Activated CD4-positive, alpha-beta T cell treated with anti-CD3 and anti-CD28 coated beads, Interleukin-2, Interleukin-6, amounts not matched to agents 100 ng/mL and 50 ng/mL, durations not matched to agents 16 hours and 8 hours (primary cell): ENCODE results near the gene PCBP4.

Source experiments
- DNase-seq: peaks from one replicate; pipeline ENCODE4 v3.0.0-alpha.2; 2020

PCBP4 gene

DNA sequence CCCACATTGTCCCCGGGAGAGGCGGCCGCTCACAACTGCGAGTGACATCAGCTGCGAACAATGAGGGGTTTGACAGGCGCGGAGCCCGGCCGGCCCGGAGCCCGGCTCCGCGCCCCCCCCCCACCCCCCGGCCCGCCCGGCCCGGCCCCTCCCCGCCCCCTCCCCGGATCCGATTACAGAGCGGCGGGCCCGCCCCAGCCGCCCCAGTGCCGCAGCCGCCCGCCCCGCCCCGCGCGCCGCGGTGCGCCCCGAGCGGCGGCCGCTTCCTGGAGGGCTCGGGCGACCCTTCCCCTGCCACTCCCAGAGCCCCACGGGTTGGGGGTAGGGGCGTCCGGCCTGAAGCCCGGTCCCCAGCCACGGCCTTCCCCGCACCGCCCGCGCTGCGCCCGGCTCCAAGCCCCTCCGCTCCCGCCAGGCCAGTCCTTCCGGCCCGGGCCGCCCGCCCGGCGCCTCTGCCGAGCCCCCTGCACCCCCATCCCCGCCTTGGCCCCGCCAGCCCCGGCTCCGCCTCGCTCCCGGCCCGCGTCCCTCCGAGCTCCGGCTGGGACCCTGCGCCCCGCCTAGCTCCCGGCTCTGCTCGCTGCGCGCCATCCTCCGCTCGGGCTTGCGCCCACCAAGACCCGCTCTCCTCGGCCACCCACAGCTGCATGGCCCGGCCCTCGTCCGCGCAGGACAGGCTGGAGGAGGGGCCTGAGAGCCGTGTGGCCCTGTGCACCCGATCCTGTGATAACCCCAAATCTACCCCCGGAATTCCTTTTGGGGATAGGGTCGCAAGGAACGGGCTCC lies at the start of gene PCBP4:
PCBP4 (minus strand) TSS at position 71 of the 786 bp plus-strand sequence. CDS start 6,214 bp downstream, outside the sequence.
- DNase-seq: peak; percentile 33

DNA sequence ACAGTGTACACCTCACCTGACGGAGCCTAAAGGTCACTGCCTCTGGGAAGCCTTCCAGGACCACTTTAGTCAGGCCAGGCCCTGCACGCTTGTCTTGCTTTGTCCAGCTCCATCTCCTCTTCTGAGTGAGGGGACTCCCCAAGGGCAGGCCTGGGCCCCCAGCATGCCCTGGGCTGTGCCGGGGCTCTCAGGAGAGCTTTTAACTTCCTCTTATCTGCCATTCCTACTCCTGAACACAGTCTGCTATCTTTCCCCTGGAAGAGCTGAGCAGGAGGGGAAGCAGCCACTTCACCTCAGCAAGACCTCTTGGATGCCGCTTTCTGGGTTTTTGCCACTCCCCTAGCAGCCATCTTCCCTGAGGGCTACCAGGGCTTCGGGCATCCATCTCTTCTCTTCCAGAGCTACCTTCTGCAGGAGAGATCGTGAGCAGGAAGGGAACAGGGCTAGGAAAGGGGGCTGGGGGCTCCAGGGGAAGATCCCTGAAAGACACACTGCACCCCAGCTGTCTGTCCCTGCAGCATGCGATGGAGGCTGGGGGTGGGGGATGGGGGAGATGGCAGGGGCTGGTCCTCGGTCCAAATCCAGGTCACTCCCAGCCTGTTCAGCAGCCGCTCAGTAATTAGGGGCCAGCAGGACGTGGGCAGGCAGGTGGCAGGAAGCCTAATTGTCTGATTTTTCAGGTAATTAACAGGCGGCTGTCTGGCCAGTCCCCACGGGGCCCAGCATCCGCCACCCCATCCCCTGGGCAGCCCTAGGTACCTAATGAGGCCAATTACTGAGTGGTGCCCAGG lies 48.4 kb upstream of the PCBP4 start:
- DNase-seq: no peak

DNA sequence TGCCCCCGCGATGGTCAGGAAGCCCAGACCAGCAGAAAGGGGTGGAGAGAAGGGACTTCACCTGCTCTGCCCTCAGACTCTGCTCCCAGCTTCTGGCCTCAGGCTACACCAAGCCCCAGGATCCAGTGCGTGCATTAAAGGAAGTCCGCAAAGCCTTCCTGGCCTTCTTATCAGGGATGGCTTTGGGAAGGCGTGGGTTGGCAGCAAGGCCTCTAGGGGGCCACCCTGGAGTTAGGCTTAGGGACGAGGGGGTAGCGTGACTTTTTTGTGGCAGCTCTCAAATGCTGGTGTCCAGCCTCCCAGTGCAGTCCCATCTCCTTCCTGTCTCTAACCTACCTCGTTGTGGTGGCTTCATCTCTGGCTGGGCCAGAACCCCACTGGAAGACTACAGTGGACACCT lies 47.4 kb upstream of the PCBP4 start:
- no peak for DNase-seq

DNA sequence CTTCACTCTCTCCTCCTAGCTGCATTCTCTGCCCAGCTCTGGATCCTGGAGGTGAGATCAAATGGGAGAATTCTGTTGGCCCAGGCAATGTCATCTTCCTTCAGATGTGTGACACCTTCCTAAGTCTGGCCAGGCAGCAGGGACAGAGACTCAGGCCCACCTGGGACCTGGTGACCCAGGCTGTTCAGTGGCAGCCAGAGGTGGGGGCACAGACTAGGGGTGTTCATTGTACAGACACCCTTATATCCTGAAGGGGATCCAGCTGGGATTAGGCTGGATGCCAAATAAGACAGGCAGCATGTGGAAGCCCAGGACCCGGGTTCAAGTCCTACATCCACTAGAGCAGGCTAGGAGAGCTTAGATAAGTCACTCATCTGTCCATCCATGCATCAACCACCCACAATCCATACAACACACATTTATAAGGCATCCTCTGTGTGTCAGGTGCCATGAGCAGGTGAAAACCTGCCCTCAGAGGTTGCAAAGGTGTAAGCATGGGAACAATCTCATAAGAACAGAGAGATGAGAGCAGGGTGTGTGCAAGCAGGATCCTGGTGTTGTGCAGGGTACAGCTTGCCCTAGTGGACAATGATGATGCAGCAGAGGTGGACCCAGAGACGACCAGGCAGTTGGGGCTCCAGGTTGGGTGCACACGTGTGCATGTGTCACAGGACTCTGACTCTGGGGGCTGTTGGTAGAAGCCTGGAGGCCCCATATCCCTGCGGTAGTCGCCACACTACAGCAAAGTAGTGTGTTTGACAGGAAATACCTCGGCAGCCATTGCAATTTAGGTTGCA lies 46.7 kb upstream of the PCBP4 start:
- DNase-seq: no peak

DNA sequence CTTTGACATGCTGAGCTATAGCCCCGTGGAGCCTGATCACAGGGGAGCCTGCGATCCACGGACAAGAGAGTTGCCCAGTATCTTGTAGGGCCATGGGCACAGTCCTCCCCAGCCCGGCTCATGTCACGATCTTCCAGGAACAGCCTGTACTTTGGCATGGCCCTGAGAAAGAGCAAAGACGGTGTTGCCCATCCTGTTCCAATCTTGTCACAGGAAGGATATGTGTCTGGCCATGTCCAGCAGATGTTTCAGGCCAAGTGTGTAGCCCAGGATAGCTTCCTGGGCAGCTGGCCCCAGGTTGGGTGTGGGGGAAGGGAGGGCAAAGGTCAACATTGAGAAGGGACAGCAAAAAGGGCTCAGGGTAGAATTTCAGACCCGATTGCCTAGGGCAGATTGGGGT lies 45.4 kb upstream of the PCBP4 start:
- no peak for DNase-seq

DNA sequence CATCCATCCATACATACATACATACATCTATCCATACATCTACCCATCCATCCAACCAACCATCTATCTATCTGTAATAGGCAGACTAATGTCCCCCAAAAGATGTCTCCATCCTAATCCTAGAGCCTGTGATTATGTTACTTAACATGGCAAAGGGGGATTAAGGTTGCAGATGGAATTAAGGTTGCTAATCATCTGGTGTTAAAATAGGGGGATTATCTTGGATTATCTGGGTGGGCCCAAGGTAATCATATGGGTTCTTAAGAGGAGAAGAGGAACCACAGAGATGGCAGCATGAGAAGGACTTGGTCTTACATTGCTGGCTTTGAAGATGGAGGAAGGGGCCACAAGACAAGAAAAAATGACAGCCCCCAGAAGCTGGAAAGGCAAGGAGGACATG lies 43.2 kb upstream of the PCBP4 start:
- DNase-seq: no peak

DNA sequence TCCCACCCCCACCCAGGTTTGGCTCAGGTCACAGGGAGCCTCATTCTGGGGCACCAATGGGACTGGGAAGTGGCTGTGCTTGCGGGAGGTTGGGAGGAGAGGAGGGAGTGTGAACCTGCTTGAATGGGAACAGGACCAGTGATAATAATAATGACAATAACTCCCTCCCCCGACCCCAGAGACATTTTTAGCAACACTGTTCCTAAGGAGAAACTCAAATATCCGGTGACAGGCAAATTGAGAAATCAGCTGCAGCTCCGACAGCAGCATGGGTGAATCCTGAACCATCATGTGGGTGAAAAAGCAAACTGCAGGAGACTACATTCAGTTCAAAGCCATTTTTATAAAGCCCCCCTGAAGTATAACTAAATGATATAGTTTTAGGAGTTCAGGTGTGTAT lies 40.0 kb upstream of the PCBP4 start:
- no peak for DNase-seq

DNA sequence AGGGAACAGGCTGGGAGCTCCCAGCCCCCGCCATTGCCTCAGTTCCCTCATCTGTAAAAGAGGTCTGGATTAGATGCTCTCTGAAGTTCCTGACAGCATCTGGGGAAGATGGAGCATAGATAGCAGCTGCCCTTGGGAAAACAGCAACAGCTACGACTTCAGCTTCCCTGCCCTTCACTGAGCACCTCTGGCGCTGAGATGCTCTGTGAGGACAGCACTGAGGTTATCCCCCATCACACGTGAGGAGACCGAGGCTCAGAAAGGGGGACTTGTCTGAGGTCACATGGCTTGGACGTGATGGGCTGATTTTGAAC lies 39.5 kb upstream of the PCBP4 start:
- DNase-seq: no peak

DNA sequence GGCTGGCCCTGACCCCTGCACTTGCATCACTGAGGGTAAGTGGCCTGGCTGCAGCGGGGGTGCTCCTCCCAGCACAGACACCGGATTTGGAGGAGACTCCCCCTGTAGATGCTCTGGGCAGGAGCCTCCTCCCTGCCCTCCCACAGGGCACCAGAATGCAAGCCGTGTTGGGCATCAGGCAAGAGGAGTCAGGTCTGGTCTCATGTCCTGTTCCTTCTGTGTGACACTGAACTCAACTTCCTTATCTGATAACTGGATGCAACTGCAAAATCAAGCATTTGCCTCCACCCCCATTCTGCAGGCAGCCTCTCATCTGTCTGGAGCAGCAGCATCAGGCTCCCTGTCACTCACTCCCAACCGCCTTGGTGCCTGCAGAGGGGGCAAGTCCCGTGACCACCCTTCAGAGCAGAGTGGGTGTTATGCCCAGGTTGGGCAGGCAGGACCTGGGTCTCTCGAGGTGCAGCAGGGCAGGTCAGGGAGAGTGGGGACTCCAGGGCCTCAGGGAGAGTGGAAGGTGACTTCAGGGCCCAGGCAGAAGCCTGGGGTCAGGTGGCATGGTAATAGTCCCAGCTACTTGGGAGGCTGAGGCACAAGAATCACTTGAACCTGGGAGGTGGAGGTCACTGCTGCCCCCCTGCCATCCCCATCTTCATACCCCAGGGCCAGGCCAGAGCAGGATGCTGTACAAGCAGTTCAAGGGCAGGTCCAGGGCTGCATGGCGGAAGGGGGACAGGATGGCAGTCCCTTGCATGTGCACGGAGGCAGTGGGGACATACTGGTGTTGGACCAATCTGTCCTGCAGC lies 39.0 kb upstream of the PCBP4 start:
- DNase-seq: no peak

DNA sequence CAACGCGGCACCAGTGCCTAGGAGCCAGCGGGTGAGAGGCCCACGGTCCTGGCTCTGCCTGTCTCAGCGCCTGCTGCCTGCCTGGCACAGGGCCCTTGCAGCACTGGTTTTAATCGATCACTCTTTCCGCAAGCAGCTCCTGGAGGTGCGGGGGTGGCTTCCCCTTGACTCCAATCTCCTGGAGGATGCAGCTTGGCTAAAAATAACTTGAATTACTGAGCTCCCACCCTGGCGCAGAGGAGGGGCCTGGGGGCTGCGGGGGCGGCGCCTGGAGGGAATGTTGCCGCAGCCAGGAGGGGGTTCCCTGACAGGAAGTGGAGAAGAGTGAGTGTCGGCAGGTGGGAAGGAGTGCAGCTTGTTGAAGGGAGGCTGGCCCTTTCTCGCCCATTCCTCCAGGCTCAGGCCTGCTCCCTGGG lies 38.3 kb upstream of the PCBP4 start:
- no peak for DNase-seq

DNA sequence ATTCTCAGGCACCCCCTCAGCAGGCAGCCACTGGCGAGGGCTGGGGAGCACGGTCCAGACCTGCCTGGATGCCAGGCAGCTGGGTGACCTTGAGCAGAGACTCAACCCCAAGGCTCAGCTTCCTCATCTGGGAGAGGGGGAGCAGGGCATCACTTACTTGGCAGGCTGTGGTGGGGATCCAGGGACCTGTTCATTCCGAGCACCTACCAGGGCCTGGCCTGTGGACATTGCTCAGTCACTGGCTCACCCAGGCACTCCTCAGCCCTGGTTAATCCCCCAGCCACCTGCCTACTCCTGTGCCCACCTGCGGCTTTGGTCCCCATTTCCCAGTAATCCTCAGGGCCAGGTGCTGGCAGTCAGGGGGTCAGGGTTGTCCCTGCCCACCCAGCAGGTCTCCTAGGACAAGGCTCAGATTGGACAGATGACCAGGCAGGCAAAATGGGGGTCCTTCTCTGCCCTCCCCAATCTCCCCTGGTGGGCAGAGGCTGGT lies 37.7 kb upstream of the PCBP4 start:
- DNase-seq: no peak

DNA sequence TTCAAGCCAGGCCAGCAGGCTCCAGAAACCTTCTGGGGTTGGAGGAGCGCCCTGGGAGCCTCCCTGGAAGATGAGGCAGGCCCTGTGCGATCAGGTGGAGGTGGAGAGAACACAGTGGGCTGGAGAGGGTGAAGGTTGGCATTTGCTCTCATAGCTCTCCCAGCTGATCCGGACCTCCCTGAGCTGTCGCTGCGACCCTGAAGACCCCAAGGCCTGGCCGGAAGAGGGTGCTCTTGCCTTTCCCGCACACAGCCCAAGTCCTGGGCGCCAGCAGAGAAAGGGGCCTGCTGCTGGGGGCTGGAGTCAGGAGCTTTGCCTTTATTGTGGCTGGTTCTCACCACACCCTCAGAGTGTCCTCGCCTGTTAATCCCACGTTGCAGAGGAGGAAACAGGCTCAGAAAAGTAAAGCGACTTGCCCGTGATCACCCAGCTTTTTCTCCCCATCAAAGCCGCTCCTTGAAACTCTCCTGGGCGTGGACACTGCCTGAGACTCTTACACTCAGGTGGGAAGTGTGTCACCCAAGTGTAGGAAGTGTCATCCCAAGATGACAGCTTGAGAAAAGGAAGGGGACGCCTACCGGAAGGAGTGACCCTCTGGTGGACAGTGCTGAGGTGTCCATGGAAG lies 37.0 kb upstream of the PCBP4 start:
- DNase-seq: no peak

DNA sequence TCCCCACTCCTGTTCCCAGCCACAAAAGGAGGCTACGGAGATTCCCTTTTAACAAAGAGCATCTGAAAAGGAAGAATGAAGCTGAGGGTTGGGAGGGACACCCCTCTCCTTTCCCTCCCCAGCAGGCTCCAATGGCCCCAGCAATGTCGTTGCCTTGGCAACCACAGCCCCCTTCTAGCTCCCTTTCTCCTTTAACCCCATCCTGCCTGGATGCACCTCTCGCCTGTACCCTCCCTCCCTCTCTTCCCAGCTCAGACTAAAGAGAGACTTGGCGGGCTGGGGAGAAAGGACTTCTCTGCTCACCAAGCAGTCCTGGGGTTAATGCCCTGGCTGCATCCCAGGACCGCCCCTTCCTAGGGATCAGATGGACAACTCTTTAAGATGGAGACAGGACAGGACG lies 35.5 kb upstream of the PCBP4 start:
- DNase-seq: no peak

DNA sequence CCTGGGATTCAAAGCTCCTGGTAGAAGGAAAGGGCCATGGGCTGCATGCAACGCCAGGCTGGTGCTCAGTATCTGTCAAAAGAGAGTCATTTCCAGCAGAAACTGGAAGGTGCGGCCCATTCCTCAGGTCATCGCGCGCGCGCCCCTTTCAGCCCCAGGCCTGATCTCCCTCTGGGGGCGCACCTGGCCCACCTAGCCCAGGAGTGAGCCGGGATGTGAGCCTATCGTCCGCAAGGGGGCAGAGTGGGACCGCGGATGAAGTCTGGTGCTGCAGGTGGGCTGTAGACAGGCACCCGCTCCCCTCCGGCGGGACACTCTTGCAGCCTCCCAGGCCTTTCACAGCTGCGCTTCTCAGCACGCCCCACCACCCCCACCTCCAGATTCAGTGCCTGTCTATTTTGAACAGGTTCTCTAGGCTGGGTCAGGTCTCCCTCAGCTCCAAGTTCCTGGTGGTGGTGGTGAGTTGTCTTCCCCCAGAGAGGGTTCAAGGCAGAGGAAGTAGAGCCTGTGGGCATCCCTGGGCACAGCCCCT lies 34.3 kb upstream of the PCBP4 start:
- DNase-seq: peak; percentile 86

DNA sequence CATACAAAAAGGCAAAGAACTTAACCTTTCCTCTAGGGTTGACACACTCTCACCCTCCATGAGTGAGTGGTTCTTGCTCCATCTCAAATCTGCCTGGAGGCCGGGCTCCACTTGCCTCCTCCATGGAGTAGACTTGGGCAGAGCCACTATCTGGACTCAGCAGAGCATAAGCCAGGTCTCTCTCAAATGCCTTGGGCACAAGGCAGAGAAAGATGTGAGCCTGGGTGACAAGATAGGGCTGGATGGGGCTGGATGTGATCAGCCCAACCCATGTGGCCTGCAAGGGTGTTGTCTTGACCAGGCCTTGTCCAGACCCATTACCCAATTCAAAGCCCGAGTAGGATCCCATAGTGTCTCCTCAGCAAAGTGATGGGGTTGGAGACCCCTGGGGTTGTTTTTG lies 32.6 kb upstream of the PCBP4 start:
- DNase-seq: no peak

DNA sequence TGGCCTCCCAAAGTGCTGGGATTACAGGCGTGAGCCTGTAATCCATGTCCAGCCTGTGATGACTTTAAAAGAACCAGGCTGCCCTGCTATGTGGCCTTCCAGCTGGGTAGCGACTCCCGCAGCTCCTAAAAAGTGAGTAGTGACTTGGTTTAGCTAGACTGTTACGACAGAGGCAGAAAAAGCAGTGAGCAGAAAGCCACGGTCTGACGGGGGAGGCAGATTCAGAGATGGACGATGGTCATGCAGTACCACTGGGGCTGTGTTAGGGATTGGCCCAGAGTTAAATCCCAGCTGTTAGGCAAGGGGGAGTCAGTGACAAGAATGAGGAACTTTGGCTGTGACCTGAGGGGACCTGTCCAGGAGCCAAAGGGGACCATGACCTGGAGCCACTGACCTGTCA lies 31.5 kb upstream of the PCBP4 start:
- no peak for DNase-seq

DNA sequence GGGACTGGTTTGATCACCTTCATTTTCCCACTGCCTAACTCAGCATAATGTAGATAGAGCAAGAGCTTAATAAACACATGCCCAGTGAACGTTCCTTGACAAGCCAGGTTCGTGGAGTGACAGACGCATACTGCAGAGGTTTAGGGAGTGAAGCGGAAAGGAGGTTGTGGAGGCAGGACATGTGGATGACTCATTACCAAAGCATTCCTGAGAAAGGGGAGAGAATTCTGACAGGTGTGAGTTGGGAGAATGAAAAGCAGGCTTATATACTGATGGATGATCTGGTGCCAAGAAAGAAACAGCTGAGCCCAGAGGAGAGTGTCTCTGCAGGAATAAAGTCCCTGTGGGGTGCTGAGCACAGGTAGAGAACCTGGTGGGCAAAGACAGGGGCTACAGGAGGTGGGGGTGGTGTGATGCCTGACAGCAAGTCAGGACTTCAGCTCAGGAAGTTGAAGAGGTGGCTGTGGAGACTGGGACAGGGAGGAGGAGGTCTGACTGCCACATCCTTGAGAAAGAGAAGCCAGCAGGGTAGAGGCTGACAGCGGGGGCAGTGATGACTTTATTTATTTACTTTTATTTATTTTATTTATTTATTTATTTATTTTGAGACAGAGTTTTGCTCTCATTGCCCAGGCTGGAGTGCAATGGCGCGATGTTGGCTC lies 30.8 kb upstream of the PCBP4 start:
- DNase-seq: no peak

DNA sequence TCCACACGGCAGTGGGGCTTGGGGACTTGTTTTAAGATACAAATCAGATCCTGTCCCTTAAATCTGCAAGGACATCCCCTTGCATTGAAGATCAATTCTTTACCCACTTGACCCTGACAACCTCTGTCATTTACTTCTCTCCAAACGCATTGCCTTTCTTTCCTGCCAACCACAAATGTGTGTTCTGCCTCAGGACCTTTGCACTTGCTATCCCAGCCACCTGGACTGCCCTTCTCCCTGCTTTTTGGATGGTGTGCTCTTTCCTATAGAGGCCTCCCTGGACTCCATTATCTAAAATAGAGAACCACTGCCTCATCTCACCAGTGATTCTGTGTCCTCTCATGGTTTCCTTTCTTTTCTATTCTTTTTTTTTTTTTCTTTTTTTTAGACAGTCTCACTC lies 29.9 kb upstream of the PCBP4 start:
- DNase-seq: no peak

DNA sequence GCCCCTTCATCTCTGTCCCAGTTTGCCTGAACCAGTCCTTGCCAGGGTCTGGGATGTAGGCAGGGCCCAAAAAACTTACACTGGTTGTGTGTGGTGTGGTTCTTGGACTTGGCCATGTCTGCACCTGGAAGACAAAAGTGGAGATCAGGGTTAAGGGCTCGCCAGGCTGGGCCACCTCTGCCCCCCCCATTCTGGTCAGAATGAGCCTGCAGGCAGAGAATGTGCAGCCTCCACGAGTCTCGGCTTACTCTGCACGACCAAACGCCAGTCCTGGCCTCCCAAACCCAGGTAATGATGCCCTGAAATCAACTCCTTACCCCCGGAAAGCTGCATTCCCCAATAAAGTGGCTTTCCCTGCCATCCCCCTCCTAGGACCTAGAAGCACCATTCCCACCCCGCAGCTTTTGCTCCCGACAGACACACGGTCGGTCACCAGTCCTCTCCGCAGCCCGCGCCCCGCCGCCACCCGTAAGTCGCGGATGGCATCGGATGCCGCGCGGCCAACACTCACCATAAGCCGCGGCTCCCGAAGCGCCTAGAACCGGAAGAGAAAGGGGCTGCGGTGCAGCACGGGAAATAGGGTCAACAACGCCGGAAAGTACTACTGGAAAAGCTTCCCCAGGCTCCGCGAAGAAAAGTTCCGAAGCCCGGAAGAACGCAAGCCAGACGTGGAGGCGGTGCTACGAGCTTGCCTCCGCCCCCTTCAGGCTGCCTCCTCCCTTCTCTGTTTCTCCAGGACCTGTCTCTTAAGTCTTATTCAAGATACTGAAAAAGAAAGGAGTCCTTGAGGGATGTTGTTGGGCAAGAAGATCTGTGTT lies 28.3 kb upstream of the PCBP4 start, which contains the start of gene RPL29:
RPL29 (minus strand) TSS at position 550 of the 818 bp plus-strand sequence; CDS start at position 116, 434 bp downstream.
- peak; percentile 95 for DNase-seq

DNA sequence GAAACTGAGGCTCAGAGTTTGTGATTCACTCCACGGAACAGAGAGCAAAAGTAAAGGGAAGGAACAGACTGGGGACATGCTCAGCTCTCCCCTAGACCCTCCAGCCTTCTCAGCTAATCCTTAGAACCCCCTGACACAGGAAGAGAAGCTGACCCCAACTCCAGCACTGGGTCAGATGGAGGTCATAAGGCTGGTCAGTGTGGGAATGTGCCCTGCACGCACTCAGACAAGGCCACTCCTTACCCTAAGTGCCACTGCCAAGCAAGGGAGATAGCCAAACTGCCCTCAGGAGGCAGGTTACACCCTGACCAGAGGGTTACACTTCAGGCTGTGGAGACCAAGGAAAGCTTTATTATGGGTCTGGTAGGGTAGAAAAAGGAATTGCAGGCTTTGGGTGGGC lies 27.3 kb upstream of the PCBP4 start:
- no peak for DNase-seq
